IPS-20b (cell line): Measurements from ENCODE around the gene ECHS1.
A peak's percentile ranks its signal among the peaks of the same experiment; 100 is the strongest.
"Not testable (repeated sequence)": the region's sequence is repeated elsewhere in the genome, so short reads cannot be mapped to it uniquely, and the experiment has no call there.

Experiments
- H3K27ac ChIP-seq: one replicate; pipeline ENCODE4 v1.5.1; 2013; ENCODE audit warnings: low read length
- H3K27me3 ChIP-seq: 2 replicates; pipeline ENCODE4 v1.6.1; 2013; ENCODE audit warnings: mild to moderate bottlenecking, low read length, inconsistent platforms; ENCODE audit not compliant: insufficient read depth
- H3K36me3 ChIP-seq: 2 replicates; pipeline ENCODE4 v1.6.1; 2013; ENCODE audit warnings: low read depth, mild to moderate bottlenecking, inconsistent platforms, low read length, moderate library complexity; ENCODE audit not compliant: insufficient read depth
- H3K4me1 ChIP-seq: 2 replicates; pipeline ENCODE4 v1.6.1; 2013; ENCODE audit warnings: mild to moderate bottlenecking, control low read depth, inconsistent platforms, low read length, moderate library complexity; ENCODE audit not compliant: insufficient read depth
- H3K4me3 ChIP-seq: 2 replicates; pipeline ENCODE4 v1.5.1; 2013; ENCODE audit warnings: mild to moderate bottlenecking, low read length, inconsistent platforms
- H3K9ac ChIP-seq: 2 replicates; pipeline ENCODE4 v1.6.1; 2013; ENCODE audit warnings: low read depth, mild to moderate bottlenecking, inconsistent platforms, low read length, moderate library complexity
- H3K9me3 ChIP-seq: 2 replicates; pipeline ENCODE4 v1.6.1; 2013; ENCODE audit warnings: mild to moderate bottlenecking, low read depth, low read length, inconsistent platforms; ENCODE audit not compliant: insufficient read depth

ECHS1 gene

GRCh38 chr10:133372507-133372906 is 647 bp downstream of the ECHS1 start:
- Histone ChIP-seq H3K4me1 (no peaks in the 10 kb centered on the region), H3K4me3 (peak overlapping the region; percentile 33; the same call in 1 of the 2 replicates), H3K27me3 (peaks cover 38% of the 10 kb centered on the region), H3K27ac (no peak overlapping the region), H3K9ac (no peak overlapping the region), H3K9me3 (no peaks in the 10 kb centered on the region), H3K36me3 (peaks cover 30% of the 10 kb centered on the region)

DNA sequence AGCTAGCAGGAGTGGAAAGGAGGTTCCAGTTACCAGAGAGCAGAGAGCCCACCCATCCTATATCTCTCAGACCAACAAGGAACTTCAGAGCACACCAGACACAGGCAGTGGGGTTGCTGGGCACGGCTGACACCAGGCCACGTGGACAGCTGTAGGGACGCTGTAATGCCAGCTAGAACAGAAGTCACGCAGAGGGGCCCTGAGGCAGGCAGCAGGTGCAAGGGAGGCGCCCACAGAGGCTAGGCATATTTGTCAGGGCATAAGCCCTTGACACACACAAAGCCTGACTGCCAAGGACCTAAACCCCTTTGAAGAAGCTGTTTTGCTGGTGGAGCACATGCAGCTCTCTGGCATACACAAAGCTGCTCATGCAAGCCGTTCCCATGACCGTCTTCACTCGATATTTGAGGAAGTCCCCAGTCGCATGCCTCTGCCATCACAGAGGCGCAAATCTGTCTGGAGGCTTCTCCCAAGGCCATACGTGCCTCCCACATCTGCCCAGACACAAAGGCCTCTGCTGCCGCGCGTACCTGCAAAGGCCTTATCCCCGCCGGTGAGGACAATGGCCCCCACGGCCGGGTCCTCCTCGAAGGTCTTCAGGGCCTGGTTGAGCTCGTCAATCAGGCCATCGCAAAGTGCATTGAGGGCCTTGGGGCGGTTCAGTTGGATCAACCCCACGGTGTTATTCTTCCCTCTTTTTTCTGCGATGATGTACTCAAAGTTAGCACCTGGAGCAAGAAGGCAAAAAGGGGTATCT is 2.9 kb downstream of the ECHS1 start:
- Histone ChIP-seq H3K36me3 (peaks cover 49% of the 10 kb centered on the region), H3K9ac (no peak overlapping the region)

DNA sequence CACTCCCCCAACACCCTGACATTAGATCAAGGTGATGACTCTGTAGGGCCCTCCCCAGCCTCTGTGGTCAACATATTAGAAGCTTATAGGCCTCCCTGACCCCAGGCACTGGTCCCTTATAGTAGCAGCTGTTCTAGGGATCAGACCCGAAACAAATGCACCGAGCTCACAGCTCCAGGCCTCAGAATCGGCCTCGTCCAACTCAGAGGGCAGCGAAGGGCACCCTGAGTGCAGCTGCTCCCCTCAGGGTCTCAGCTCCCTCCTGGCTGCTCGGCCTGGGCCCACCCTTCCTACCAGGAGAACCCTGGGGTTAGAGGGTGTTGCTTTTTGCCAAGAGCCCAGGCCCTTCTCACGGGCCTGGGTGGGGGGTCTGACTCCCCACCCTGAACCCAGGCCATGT is 5.0 kb downstream of the ECHS1 start:
- Histone ChIP-seq H3K27ac (no peak overlapping the region), H3K9me3 (no peaks in the 10 kb centered on the region), H3K27me3 (no peaks in the 10 kb centered on the region), H3K4me3 (no peak overlapping the region), H3K36me3 (peaks cover 68% of the 10 kb centered on the region), H3K9ac (no peak overlapping the region), H3K4me1 (no peaks in the 10 kb centered on the region)

More for the DNA sequence above, 2.9 kb downstream of the ECHS1 start:
- peaks cover 15% of the 10 kb centered on the region for H3K27me3 ChIP-seq
- no peaks in the 10 kb centered on the region for H3K9me3 ChIP-seq
- no peaks in the 10 kb centered on the region for H3K4me1 ChIP-seq
- H3K4me3 ChIP-seq: no peak overlapping the region
- H3K27ac ChIP-seq: no peak overlapping the region

GRCh38 chr10:133367461-133367860 is 5.7 kb downstream of the ECHS1 start:
- peaks cover 75% of the 10 kb centered on the region for H3K36me3 ChIP-seq
- not testable (repeated sequence) for H3K27me3 ChIP-seq, H3K4me3 ChIP-seq, H3K27ac ChIP-seq, H3K9ac ChIP-seq, H3K9me3 ChIP-seq, H3K4me1 ChIP-seq

DNA sequence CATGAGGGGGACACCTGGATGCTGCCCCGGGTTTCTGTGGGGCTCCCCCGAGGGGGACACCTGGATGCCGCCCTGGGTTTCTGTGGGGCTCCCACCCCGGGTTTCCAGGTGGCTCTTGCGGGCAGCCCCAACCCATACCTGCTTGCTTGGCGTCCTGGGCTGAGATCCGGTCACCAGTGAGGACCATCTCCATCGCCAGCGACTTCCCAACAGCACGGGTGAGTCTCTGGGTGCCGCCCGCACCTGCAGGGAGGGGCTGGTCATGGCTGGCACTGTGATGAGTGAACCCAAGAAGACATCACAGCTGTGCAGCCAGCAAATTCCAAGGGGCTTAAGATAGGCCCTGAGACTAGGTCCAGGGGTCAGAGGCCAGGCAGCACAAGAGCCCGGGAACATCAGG is 6.4 kb downstream of the ECHS1 start:
- no peaks in the 10 kb centered on the region for H3K4me1 ChIP-seq
- no peak overlapping the region for H3K4me3 ChIP-seq
- no peak overlapping the region for H3K27ac ChIP-seq
- no peaks in the 10 kb centered on the region for H3K27me3 ChIP-seq
- H3K36me3 ChIP-seq: peaks cover 82% of the 10 kb centered on the region
- no peak overlapping the region for H3K9ac ChIP-seq
- no peaks in the 10 kb centered on the region for H3K9me3 ChIP-seq

- no peaks in the 10 kb centered on the region for H3K9me3 ChIP-seq
- peaks cover 82% of the 10 kb centered on the region for H3K36me3 ChIP-seq
- no peaks in the 10 kb centered on the region for H3K27me3 ChIP-seq
- H3K27ac ChIP-seq: no peak overlapping the region
- no peaks in the 10 kb centered on the region for H3K4me1 ChIP-seq
- no peak overlapping the region for H3K9ac ChIP-seq
- no peak overlapping the region for H3K4me3 ChIP-seq
Observed at GRCh38 chr10:133366130-133366478, 7.0 kb downstream of the ECHS1 start.

DNA sequence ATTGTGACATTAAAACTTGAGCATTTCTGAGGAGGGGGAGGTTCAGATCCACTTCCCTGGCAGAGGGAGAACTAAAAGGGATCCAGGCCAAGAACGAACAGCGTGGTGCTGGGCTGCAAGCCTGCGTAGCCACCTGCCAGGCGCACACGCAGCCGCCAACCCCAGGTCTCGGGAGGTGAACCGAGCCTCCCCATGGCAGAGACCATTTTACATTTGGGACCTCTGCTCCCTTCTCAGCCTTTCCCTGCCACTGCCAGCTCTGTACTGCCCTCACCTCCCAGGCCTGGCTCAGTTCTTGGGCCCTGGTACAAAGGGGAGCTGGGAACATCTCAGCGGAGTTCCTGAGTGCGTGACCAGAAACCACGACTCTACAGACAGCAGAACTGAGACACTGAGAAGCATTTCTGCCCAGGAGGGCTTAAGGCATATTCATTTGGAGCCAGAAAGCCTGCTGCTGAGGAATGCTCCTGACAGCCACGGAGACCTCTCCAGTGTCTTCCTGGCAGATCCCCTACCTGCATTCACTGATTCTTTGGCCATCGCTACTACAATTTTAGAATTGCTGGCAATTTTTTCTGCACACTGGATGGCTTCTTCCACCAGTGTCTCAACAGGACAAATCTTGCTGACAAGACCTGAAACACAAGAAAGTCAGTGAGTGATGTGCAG is 7.6 kb downstream of the ECHS1 start:
- no peak overlapping the region for H3K27ac ChIP-seq
- no peaks in the 10 kb centered on the region for H3K9me3 ChIP-seq
- no peaks in the 10 kb centered on the region for H3K4me1 ChIP-seq
- H3K4me3 ChIP-seq: no peak overlapping the region
- no peak overlapping the region for H3K9ac ChIP-seq
- H3K27me3 ChIP-seq: 0 out of 2 replicates have a peak, but pooled peaks cover 1% of the 10 kb centered on the region
- H3K36me3 ChIP-seq: peaks cover 79% of the 10 kb centered on the region

GRCh38 chr10:133364645-133365431 is 8.3 kb downstream of the ECHS1 start:
- no peak overlapping the region for H3K9ac ChIP-seq
- no peaks in the 10 kb centered on the region for H3K9me3 ChIP-seq
- no peaks in the 10 kb centered on the region for H3K4me1 ChIP-seq
- peaks cover 9% of the 10 kb centered on the region for H3K27me3 ChIP-seq
- H3K27ac ChIP-seq: no peak overlapping the region
- no peak overlapping the region for H3K4me3 ChIP-seq
- peaks cover 72% of the 10 kb centered on the region for H3K36me3 ChIP-seq

DNA sequence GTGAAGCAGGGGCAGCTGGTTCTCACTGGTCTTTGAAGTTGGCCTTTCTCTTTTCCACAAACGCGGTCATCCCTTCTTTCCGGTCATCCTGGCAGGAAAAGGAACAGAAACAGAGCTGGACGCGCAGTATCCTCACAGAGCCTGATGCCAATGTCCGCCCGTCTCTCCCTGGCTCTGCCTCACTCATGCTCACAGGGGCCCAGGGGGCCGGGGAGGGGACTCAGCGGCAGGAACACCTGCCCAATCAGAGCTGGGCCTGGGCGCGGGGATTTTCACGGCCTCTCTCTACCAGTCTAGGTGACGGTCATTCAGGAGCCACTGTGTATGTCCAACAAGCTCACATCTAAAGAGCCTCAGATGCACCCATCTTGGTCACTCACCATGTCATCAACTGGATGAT is 10.3 kb downstream of the ECHS1 start:
- H3K9me3 ChIP-seq: no peaks in the 10 kb centered on the region
- H3K9ac ChIP-seq: no peak overlapping the region
- no peak overlapping the region for H3K27ac ChIP-seq
- peaks cover 16% of the 10 kb centered on the region for H3K27me3 ChIP-seq
- H3K4me1 ChIP-seq: no peaks in the 10 kb centered on the region
- no peak overlapping the region for H3K4me3 ChIP-seq
- H3K36me3 ChIP-seq: peaks cover 52% of the 10 kb centered on the region

- no peaks in the 10 kb centered on the region for H3K9me3 ChIP-seq
- no peak overlapping the region for H3K27ac ChIP-seq
- peaks cover 16% of the 10 kb centered on the region for H3K27me3 ChIP-seq
- H3K9ac ChIP-seq: no peak overlapping the region
- no peak overlapping the region for H3K4me3 ChIP-seq
- H3K4me1 ChIP-seq: no peaks in the 10 kb centered on the region
- H3K36me3 ChIP-seq: peaks cover 51% of the 10 kb centered on the region
Observed at GRCh38 chr10:133361773-133362441, 11.2 kb downstream of the ECHS1 start.

- H3K9me3 ChIP-seq: no peaks in the 10 kb centered on the region
- H3K9ac ChIP-seq: no peak overlapping the region
- H3K36me3 ChIP-seq: peaks cover 44% of the 10 kb centered on the region
- no peak overlapping the region for H3K4me3 ChIP-seq
- H3K27me3 ChIP-seq: peaks cover 16% of the 10 kb centered on the region
- no peaks in the 10 kb centered on the region for H3K4me1 ChIP-seq
- H3K27ac ChIP-seq: no peak overlapping the region
Observed at GRCh38 chr10:133361227-133361626, 11.9 kb downstream of the ECHS1 start.
